Measurements from ENCODE around the gene WDR77. TPM values are rescaled to one million over a fixed set of nuclear protein-coding genes. Genes with fewer than 3 reads are reported as not detected.
A peak's percentile ranks its signal among the peaks of the same experiment; 100 is the strongest.

The WDR77 gene
- total and polyA plus RNA-seq, 7 donors: 13.8 to 29.5 (median 18.4) TPM

GRCh38 chr1:111441573-111442192 lies 7.4 kb downstream of the WDR77 start:
- TF ChIP-seq, protein P1, sequence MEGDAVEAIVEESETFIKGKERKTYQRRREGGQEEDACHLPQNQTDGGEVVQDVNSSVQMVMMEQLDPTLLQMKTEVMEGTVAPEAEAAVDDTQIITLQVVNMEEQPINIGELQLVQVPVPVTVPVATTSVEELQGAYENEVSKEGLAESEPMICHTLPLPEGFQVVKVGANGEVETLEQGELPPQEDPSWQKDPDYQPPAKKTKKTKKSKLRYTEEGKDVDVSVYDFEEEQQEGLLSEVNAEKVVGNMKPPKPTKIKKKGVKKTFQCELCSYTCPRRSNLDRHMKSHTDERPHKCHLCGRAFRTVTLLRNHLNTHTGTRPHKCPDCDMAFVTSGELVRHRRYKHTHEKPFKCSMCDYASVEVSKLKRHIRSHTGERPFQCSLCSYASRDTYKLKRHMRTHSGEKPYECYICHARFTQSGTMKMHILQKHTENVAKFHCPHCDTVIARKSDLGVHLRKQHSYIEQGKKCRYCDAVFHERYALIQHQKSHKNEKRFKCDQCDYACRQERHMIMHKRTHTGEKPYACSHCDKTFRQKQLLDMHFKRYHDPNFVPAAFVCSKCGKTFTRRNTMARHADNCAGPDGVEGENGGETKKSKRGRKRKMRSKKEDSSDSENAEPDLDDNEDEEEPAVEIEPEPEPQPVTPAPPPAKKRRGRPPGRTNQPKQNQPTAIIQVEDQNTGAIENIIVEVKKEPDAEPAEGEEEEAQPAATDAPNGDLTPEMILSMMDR (IDR thresholded peaks at IDR 0.05): peak in 2 of 4 experiments; percentile 13 to 28
- TF ChIP-seq POLR2A (IDR thresholded peaks at IDR 0.05): no peak
- Histone ChIP-seq H3K4me3 (no peak overlapping the region), H3K36me3 (peaks cover 8 to 90% (median 32%) of the 10 kb centered on the region in 4 donors), H3K27ac (no peak overlapping the region), H3K4me1 (no peaks in the 10 kb centered on the region), H3K27me3 (no peaks in the 10 kb centered on the region), H3K9me3 (no peaks in the 10 kb centered on the region)
- intact Hi-C loops (cut with DNase I): loop anchor here (10.0 kb wide), 2 partner anchors 1023 to 1407 kb away; partner anchors contain the start of gene STRIP1
- no peak for DNase-seq
- WGBS, 2 donors: 57 to 67% methylated on average over 9 of the region's 9 CpGs

DNA sequence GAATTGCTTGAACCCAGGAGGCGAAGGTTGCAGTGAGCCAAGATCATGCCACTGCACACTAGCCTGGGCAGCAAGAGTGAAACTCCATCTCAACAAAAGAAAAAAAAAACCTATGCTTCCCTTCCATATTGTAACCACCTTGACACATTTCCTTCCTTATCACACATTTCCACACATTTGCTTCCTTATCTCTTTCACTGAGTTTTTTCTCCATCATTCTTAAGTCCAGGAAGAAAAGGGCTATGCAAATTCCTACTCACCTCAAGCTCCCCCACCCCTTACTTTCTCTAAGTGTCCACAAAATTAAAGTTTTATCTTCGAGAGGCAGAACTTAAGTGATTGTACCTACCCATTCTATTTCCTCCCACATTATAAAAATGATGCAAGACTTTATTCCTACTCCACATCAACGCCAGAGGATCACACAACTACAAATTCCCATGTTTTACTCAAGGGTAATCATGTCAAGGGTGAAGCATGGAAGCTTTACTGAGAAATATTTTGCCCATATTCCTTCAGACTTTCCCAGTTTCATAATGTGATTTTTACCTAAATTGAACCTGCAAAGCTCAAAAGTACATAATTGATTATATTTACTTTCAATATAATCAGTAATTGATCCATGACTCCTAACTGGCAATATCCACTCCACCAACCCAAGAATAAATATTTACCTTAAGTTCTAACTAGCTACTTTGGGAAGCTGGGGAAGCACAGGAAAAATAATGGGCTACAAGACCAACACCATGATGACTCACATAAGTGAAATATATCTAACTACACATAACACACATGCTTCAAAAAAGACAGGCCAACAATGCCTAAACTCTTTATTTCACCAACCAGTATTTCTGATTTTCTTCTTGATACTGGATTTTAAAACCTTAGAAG lies 9.3 kb downstream of the WDR77 start:
- Histone ChIP-seq H3K27ac (no peak overlapping the region), H3K4me3 (no peak overlapping the region), H3K9me3 (no peaks in the 10 kb centered on the region), H3K27me3 (no peaks in the 10 kb centered on the region), H3K4me1 (no peaks in the 10 kb centered on the region), H3K36me3 (peaks cover 8 to 70% (median 30%) of the 10 kb centered on the region in 4 donors)
- intact Hi-C loops (cut with DNase I): loop anchor here (10.0 kb wide), 2 partner anchors 1025 to 1405 kb away; partner anchors contain the start of gene STRIP1
- TF ChIP-seq EP300 (IDR thresholded peaks at IDR 0.05): no peak
- TF ChIP-seq, protein P1 (IDR thresholded peaks at IDR 0.05): no peak
- no peak for TF ChIP-seq POLR2A (IDR thresholded peaks at IDR 0.05)
- DNase-seq: no peak
- 85 to 91% methylated on average over 3 of the region's 3 CpGs for WGBS, 2 donors

DNA sequence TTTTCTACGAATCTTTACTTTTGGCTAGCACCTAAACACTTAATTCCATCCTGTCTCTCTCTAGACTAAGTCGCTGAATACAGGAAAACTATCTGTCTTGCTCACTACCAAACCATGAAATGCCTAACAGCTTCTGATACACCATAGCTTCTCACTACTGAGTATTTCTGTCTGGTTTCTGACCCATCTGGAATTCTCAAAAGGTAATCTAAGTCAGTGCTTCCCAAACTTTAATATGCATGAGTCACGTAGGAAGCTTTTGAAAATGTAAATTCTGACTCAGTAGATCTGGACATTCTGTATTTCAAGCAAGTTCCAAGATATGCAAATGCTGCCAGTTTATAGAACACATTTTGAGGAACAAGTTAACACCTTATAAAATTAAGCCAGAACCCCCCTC lies 12.3 kb downstream of the WDR77 start:
- Histone ChIP-seq H3K27me3 (no peaks in the 10 kb centered on the region), H3K4me1 (no peaks in the 10 kb centered on the region), H3K9me3 (no peaks in the 10 kb centered on the region), H3K27ac (no peak overlapping the region), H3K4me3 (no peak overlapping the region), H3K36me3 (peaks cover 0 to 41% (median 18%) of the 10 kb centered on the region in 4 donors)
- DNase-seq: no peak
- intact Hi-C loops (cut with DNase I): no loop called here
- TF ChIP-seq POLR2AphosphoS5 (IDR thresholded peaks at IDR 0.05) (no peak), POLR2A (IDR thresholded peaks at IDR 0.05) (no peak)
- WGBS, 2 donors: 77 to 90% methylated on average over 3 of the region's 3 CpGs

- Histone ChIP-seq H3K4me1 (no peaks in the 10 kb centered on the region), H3K27ac (no peak overlapping the region), H3K9me3 (no peaks in the 10 kb centered on the region), H3K36me3 (peaks cover 0 to 7% (median 0%) of the 10 kb centered on the region in 4 donors), H3K4me3 (no peak overlapping the region), H3K27me3 (no peaks in the 10 kb centered on the region)
- intact Hi-C loops (cut with DNase I): no loop called here
- TF ChIP-seq POLR2A (IDR thresholded peaks at IDR 0.05) (no peak), EP300 (IDR thresholded peaks at IDR 0.05) (no peak), POLR2AphosphoS5 (IDR thresholded peaks at IDR 0.05) (no peak)
- TF ChIP-seq, protein P1 (IDR thresholded peaks at IDR 0.05): no peak
- no peak for DNase-seq
- 94 to 98% methylated on average over 3 of the region's 3 CpGs for WGBS, 2 donors
Observed at GRCh38 chr1:111424281-111424680, 24.8 kb downstream of the WDR77 start.

Data from sigmoid colon (tissue), 7 donors.